8988T (cell line): ENCODE results near the gene FAM184A.
"Not testable (repeated sequence)": the region's sequence is repeated elsewhere in the genome, so short reads cannot be mapped to it uniquely, and the experiment has no call there.

ENCODE experiments used
- DNase-seq: peaks from one replicate; pipeline ENCODE4 v3.0.0; 2011

Gene FAM184A

GRCh38 chr6:119078376-119079282, at the start of gene FAM184A:
Gene FAM184A, minus strand, starts transcription at chr6:119078664. Its CDS starts 365 bp downstream, at chr6:119078299.
- peak; percentile 45 for DNase-seq

DNA sequence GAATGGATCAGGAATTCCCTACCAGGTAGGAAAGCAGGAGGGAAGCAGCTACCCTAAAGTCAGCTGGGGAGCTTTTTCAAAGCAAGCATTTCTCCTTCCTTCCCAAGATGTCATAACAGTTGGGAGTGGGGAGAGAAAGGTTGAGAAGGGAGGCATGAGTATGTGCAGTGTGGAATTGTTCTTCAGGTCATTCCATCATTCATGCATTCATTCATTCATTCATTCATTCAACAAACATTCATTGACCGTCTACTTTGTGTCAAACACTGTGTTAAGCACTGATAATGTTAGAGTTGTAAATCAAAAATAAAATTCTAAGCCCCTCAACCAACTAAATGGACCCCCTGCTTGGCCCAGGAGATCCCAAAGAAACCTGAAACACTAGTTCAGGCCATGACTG, 49.2 kb upstream of the FAM184A start:
- no peak for DNase-seq

DNA sequence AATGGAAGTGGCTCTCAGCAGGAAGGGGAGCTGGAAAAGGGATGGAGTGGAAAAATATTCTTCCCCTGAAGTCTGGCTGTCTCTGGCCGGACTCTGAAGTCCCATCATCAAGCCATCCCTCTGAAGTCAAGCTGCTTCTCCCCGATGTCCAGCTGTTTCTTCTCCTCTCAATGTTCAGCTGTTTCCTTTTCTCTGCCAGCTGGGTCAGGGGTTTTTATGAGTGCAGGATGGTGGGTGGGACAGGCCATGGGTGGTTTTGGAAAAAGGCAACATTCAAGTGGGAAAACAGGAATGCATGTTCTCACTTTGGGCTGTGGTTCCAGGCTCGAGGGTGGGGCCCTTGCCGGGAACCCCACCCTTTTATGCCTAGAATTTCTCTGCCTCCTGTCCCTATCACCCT, 48.4 kb upstream of the FAM184A start:
- no peak for DNase-seq

- no peak for DNase-seq
Observed at GRCh38 chr6:119126140-119126539, 47.7 kb upstream of the FAM184A start.

GRCh38 chr6:119125576-119125975, 47.1 kb upstream of the FAM184A start:
- no peak for DNase-seq

GRCh38 chr6:119124079-119124824, 45.8 kb upstream of the FAM184A start:
- no peak for DNase-seq

GRCh38 chr6:119122336-119122735, 43.9 kb upstream of the FAM184A start:
- DNase-seq = no peak

DNA sequence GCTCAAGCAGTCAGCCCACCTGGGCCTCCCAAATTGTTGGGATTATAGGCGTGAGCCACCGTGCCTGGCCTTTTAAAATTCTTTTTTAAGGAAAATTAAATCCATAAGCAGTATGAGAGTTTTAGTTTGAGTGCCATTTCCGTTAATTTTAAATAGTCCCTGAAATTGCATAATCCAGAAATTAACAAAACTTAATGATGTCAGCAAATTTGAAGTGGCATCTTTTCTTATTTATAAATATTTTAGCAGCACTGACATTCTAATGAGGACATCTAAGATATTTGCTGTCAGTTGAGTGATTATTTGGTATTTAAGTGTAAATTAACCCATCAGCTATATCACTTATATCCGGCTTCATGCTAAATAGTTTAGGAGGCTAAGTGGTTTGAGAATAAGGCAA, 42.9 kb upstream of the FAM184A start:
- no peak for DNase-seq

- DNase-seq = no peak
Observed at GRCh38 chr6:119119989-119120388, 41.5 kb upstream of the FAM184A start.

- not testable (repeated sequence) for DNase-seq
Observed at GRCh38 chr6:119119062-119119461, 40.6 kb upstream of the FAM184A start.

DNA sequence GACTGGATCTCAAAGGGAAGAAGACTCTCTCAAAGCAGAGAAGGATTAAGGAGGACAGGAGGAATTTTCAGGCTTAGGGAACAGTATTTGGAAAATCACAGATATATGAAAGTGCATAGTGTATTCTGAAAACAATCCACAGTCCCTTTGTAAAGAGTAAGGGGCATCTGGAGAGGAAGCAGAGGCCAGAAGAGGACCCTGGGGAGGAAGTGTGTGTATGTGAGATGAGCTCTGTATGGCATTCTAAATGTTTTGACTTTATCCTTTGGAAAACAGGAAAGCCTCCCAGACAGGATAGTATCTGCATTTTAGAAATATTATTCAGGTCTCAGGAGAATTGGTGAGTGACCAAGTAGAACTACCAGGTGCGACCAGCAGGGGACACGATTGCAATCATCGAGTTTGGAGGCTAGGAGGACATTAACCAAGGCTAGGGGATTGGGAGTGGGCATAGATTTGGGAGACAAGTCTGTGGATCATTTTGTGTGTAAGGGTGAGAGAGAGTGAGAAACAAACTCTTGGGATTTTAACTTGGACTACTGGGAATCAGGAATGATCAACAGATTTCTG, 38.3 kb upstream of the FAM184A start:
- DNase-seq = no peak

DNA sequence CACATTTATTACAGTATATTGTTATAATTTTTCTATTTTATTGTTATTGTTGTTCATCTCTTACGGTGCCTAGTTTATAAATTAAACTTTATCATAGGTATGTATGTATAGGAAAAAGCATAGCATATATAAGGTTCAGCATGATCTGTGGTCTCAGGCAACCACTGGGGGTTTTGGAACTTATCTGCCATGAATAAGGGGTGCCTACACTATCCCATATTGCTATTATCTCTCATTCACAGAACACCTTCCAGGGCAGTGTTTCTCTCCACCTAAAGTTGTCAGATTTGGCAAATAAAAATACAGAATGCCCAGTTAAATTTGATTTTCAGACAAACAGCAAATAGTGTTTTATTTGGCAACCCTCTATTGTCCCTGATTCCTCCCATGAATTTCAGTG, 35.5 kb upstream of the FAM184A start:
- DNase-seq = no peak

DNA sequence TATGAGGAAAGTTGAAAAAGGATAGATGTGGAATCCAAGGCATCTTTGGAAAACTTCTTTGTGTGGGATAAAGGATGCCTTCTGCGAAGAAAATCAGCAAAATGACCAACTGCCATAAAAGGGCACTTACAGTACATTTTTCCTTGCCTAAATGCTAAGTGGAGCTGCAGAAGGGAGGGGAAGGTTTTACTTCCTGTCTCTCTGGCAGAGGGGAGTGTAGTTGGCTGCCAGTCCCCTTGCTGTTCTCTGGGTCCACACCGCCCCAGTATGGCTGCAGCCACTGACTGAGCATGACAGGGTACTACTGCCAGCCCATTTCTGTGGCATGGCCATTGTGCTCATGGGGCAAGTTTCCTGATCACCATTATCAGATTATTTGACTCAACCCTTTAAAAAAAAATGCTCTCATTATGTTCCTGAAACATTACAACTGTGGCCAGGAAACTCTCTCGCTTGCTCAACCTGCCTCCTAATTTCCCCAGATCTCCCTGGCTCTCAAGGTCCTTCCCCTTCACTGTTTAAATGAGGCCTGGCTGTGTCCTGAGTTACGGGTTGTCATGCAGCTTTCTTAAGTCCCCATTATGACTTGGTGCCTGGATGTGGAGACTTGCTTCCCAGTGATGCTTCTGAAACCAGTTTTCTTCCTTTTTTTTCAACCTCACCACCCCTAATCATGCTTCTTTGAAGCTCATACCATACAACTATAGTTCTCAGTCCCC, 34.5 kb upstream of the FAM184A start:
- no peak for DNase-seq

- no peak for DNase-seq
Observed at GRCh38 chr6:119110601-119111548, 32.4 kb upstream of the FAM184A start.

GRCh38 chr6:119109654-119110325, 31.3 kb upstream of the FAM184A start:
- DNase-seq = no peak

DNA sequence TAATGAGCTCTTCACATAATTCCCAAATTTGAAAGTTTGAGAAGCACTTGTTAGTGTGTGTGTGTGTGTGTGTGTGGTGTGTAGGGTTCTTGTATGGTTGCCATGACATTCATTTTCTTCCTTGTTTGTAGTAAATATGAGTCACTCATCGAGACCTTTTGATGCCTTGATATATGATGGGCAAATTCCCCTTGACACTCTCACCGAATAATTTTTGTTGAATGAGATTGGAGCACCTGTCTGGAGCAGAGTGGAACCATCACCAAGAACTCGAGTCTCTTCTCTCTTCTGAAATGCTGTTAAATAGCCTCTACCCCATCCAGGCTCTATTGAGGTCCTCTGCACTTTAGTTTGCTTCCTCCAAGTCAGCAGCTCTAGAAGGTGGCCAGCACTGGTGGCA, 29.6 kb upstream of the FAM184A start:
- DNase-seq = no peak

DNA sequence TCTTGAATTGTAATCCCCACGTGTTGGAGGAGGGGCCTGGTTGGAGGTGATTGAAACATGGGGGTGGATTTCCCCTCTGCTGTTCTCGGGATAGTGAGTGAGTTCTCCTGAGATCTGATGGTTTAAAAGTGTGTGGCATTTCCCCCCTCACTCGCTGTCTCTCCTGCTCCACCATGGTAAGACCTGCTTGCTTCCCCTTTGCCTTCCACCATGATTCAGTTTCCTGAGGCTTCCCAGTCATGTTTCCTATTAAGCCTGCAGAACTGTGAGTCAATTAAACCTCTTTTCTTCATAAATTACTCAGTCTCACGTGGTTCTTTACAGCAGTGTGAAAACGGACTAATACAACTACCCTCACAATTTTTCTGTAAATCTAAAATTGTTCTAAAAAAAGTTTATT, 26.8 kb upstream of the FAM184A start:
- DNase-seq = no peak

GRCh38 chr6:119102901-119103300, 24.4 kb upstream of the FAM184A start:
- no peak for DNase-seq

GRCh38 chr6:119100115-119100514, 21.7 kb upstream of the FAM184A start:
- no peak for DNase-seq

- not testable (repeated sequence) for DNase-seq
Observed at GRCh38 chr6:119097815-119098361, 19.4 kb upstream of the FAM184A start.
